Measurements from ENCODE around the gene NBAS.

NBAS gene

GRCh38 chr2:15201009-15201408 is 360.1 kb downstream of the NBAS start:
- no peak for DNase-seq
- no peaks in the 10 kb centered on the region for H3K36me3 ChIP-seq (ENCODE audit: control insufficient read depth, insufficient read depth, low read length)
- no peaks in the 10 kb centered on the region for H3K27me3 ChIP-seq (replicated peaks; ENCODE audit: control insufficient read depth, insufficient read depth, low read length, poor library complexity, severe bottlenecking)
- no peaks in the 10 kb centered on the region for H3K9me3 ChIP-seq (ENCODE audit: control insufficient read depth, low read length)
- no peak overlapping the region for H3K4me3 ChIP-seq (ENCODE audit: insufficient read depth, low read depth, low read length, poor library complexity, severe bottlenecking)
- H3K27ac ChIP-seq (ENCODE audit: insufficient read depth, low read length, poor library complexity, severe bottlenecking), result no peak overlapping the region
- no peaks in the 10 kb centered on the region for H3K4me1 ChIP-seq (ENCODE audit: control insufficient read depth, insufficient read depth, low read length, poor library complexity, severe bottlenecking)

DNA sequence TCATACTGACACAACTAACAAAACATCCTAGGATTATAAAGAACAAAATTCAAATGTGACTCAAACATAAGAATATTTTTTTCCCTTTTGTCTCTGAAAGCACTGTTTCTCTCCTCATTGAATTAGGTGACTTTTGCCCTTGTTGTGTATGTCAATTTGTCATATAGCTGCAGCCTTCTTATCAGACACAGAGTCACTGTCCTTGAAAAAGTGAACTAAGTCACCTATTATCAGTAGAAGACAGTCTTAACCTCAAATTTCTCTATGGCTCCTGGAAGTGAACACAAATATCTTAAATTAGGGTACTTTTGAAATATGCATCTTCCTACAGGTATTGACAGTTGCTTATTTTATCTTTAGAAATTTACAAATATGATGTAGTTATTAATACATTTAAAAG is 360.6 kb downstream of the NBAS start:
- DNase-seq, result no peak
- Histone ChIP-seq H3K4me1 (ENCODE audit: control insufficient read depth, insufficient read depth, low read length, poor library complexity, severe bottlenecking) (no peaks in the 10 kb centered on the region), H3K36me3 (ENCODE audit: control insufficient read depth, insufficient read depth, low read length) (no peaks in the 10 kb centered on the region), H3K9me3 (ENCODE audit: control insufficient read depth, low read length) (no peaks in the 10 kb centered on the region), H3K27me3 (replicated peaks; ENCODE audit: control insufficient read depth, insufficient read depth, low read length, poor library complexity, severe bottlenecking) (no peaks in the 10 kb centered on the region), H3K4me3 (ENCODE audit: insufficient read depth, low read depth, low read length, poor library complexity, severe bottlenecking) (no peak overlapping the region), H3K27ac (ENCODE audit: insufficient read depth, low read length, poor library complexity, severe bottlenecking) (no peak overlapping the region)

DNA sequence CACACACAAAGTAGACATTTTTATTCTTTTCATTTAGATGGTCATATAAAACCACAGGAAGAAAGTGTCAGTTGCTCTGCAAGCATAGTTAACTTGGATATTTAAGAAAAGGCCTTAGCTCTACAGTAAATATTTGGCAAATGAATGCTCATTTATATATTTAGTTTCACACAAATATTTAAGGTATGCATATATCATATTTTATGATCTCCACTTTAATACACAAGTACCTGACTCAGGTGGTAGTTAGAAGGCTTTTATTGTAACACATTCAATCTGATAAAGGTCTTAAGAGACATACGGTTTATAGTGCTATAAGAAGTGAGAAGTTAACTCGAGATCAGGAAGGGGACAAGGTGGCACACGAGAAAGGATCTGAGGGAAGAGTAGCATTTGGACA is 363.1 kb downstream of the NBAS start:
- Histone ChIP-seq H3K4me3 (ENCODE audit: insufficient read depth, low read depth, low read length, poor library complexity, severe bottlenecking) (no peak overlapping the region), H3K9me3 (ENCODE audit: control insufficient read depth, low read length) (no peaks in the 10 kb centered on the region), H3K27me3 (replicated peaks; ENCODE audit: control insufficient read depth, insufficient read depth, low read length, poor library complexity, severe bottlenecking) (no peaks in the 10 kb centered on the region), H3K36me3 (ENCODE audit: control insufficient read depth, insufficient read depth, low read length) (no peaks in the 10 kb centered on the region), H3K4me1 (ENCODE audit: control insufficient read depth, insufficient read depth, low read length, poor library complexity, severe bottlenecking) (no peaks in the 10 kb centered on the region), H3K27ac (ENCODE audit: insufficient read depth, low read length, poor library complexity, severe bottlenecking) (no peak overlapping the region)
- DNase-seq, result no peak

- Histone ChIP-seq H3K4me3 (ENCODE audit: insufficient read depth, low read depth, low read length, poor library complexity, severe bottlenecking) (no peak overlapping the region), H3K4me1 (ENCODE audit: control insufficient read depth, insufficient read depth, low read length, poor library complexity, severe bottlenecking) (no peaks in the 10 kb centered on the region), H3K9me3 (ENCODE audit: control insufficient read depth, low read length) (no peaks in the 10 kb centered on the region), H3K27ac (ENCODE audit: insufficient read depth, low read length, poor library complexity, severe bottlenecking) (no peak overlapping the region), H3K36me3 (ENCODE audit: control insufficient read depth, insufficient read depth, low read length) (no peaks in the 10 kb centered on the region), H3K27me3 (replicated peaks; ENCODE audit: control insufficient read depth, insufficient read depth, low read length, poor library complexity, severe bottlenecking) (no peaks in the 10 kb centered on the region)
- no peak for DNase-seq
Measured at GRCh38 chr2:15195813-15196212, 365.3 kb downstream of the NBAS start.

GRCh38 chr2:15191789-15192188 is 369.3 kb downstream of the NBAS start:
- no peak for DNase-seq
- no peak overlapping the region for H3K27ac ChIP-seq (ENCODE audit: insufficient read depth, low read length, poor library complexity, severe bottlenecking)
- H3K4me3 ChIP-seq (ENCODE audit: insufficient read depth, low read depth, low read length, poor library complexity, severe bottlenecking), result no peak overlapping the region
- no peaks in the 10 kb centered on the region for H3K9me3 ChIP-seq (ENCODE audit: control insufficient read depth, low read length)
- no peaks in the 10 kb centered on the region for H3K4me1 ChIP-seq (ENCODE audit: control insufficient read depth, insufficient read depth, low read length, poor library complexity, severe bottlenecking)
- peaks cover 13% of the 10 kb centered on the region for H3K36me3 ChIP-seq (ENCODE audit: control insufficient read depth, insufficient read depth, low read length)
- H3K27me3 ChIP-seq (replicated peaks; ENCODE audit: control insufficient read depth, insufficient read depth, low read length, poor library complexity, severe bottlenecking), result no peaks in the 10 kb centered on the region

DNA sequence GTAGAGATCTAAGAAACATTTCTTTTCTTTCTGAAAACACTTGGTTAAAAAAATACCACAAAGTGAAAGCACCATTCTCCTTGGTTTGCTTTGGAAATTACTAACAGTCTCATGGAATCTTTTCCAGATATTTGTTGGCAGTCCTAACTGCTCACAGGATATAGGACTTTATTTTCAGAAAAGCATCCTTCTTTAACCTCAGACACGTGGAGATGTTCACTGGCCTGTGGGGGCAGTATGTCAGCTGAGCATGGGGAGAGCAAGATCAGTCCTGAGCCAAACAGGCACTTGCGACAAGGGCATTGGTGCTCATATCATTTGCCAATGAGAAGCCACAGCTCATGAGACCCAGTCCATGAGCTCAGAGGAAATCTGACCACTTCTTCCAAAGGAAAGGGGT is 371.9 kb downstream of the NBAS start:
- no peaks in the 10 kb centered on the region for H3K9me3 ChIP-seq (ENCODE audit: control insufficient read depth, low read length)
- DNase-seq, result no peak

GRCh38 chr2:15187702-15188101 is 373.4 kb downstream of the NBAS start:
- H3K36me3 ChIP-seq (ENCODE audit: control insufficient read depth, insufficient read depth, low read length), result peaks cover 23% of the 10 kb centered on the region
- H3K27ac ChIP-seq (ENCODE audit: insufficient read depth, low read length, poor library complexity, severe bottlenecking), result no peak overlapping the region
- H3K4me3 ChIP-seq (ENCODE audit: insufficient read depth, low read depth, low read length, poor library complexity, severe bottlenecking), result no peak overlapping the region
- DNase-seq, result no peak
- no peaks in the 10 kb centered on the region for H3K27me3 ChIP-seq (replicated peaks; ENCODE audit: control insufficient read depth, insufficient read depth, low read length, poor library complexity, severe bottlenecking)
- H3K4me1 ChIP-seq (ENCODE audit: control insufficient read depth, insufficient read depth, low read length, poor library complexity, severe bottlenecking), result no peaks in the 10 kb centered on the region
- no peaks in the 10 kb centered on the region for H3K9me3 ChIP-seq (ENCODE audit: control insufficient read depth, low read length)

More for the DNA sequence above, 371.9 kb downstream of the NBAS start:
- H3K36me3 ChIP-seq (ENCODE audit: control insufficient read depth, insufficient read depth, low read length), result peaks cover 22% of the 10 kb centered on the region
- no peak overlapping the region for H3K4me3 ChIP-seq (ENCODE audit: insufficient read depth, low read depth, low read length, poor library complexity, severe bottlenecking)
- H3K27me3 ChIP-seq (replicated peaks; ENCODE audit: control insufficient read depth, insufficient read depth, low read length, poor library complexity, severe bottlenecking), result no peaks in the 10 kb centered on the region
- no peak overlapping the region for H3K27ac ChIP-seq (ENCODE audit: insufficient read depth, low read length, poor library complexity, severe bottlenecking)
- H3K4me1 ChIP-seq (ENCODE audit: control insufficient read depth, insufficient read depth, low read length, poor library complexity, severe bottlenecking), result no peaks in the 10 kb centered on the region

- no peaks in the 10 kb centered on the region for H3K9me3 ChIP-seq (ENCODE audit: control insufficient read depth, low read length)
- peaks cover 23% of the 10 kb centered on the region for H3K36me3 ChIP-seq (ENCODE audit: control insufficient read depth, insufficient read depth, low read length)
- no peaks in the 10 kb centered on the region for H3K27me3 ChIP-seq (replicated peaks; ENCODE audit: control insufficient read depth, insufficient read depth, low read length, poor library complexity, severe bottlenecking)
- no peaks in the 10 kb centered on the region for H3K4me1 ChIP-seq (ENCODE audit: control insufficient read depth, insufficient read depth, low read length, poor library complexity, severe bottlenecking)
- no peak overlapping the region for H3K27ac ChIP-seq (ENCODE audit: insufficient read depth, low read length, poor library complexity, severe bottlenecking)
- no peak for DNase-seq
- H3K4me3 ChIP-seq (ENCODE audit: insufficient read depth, low read depth, low read length, poor library complexity, severe bottlenecking), result no peak overlapping the region
Measured at GRCh38 chr2:15186118-15186517, 375.0 kb downstream of the NBAS start.

DNA sequence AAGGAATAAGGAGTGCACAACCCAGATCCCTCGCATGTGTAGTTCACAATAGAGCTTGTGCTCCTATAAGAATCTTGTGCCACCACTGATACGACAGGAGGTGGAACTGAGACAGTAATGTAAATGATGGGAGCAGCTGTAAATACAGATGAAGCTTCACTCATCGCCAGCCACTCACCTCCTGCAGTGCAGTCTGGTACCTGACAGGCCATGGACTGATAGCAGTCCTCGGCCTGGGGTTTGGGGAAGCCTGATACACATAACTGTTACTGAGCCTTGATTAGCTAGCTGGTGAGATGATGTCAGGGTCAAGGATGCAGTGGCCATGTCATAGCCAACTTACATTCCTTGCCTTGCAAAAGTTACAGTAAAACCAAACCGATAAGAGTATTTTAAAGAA is 376.6 kb downstream of the NBAS start:
- peaks cover 17% of the 10 kb centered on the region for H3K36me3 ChIP-seq (ENCODE audit: control insufficient read depth, insufficient read depth, low read length)
- DNase-seq, result no peak

GRCh38 chr2:15182275-15182674 is 378.9 kb downstream of the NBAS start:
- Histone ChIP-seq H3K9me3 (ENCODE audit: control insufficient read depth, low read length) (no peaks in the 10 kb centered on the region), H3K4me3 (ENCODE audit: insufficient read depth, low read depth, low read length, poor library complexity, severe bottlenecking) (no peak overlapping the region), H3K27me3 (replicated peaks; ENCODE audit: control insufficient read depth, insufficient read depth, low read length, poor library complexity, severe bottlenecking) (no peaks in the 10 kb centered on the region), H3K36me3 (ENCODE audit: control insufficient read depth, insufficient read depth, low read length) (peaks cover 13% of the 10 kb centered on the region), H3K27ac (ENCODE audit: insufficient read depth, low read length, poor library complexity, severe bottlenecking) (no peak overlapping the region), H3K4me1 (ENCODE audit: control insufficient read depth, insufficient read depth, low read length, poor library complexity, severe bottlenecking) (peaks cover 9% of the 10 kb centered on the region)
- no peak for DNase-seq

More for the DNA sequence above, 376.6 kb downstream of the NBAS start:
- no peaks in the 10 kb centered on the region for H3K27me3 ChIP-seq (replicated peaks; ENCODE audit: control insufficient read depth, insufficient read depth, low read length, poor library complexity, severe bottlenecking)
- H3K4me3 ChIP-seq (ENCODE audit: insufficient read depth, low read depth, low read length, poor library complexity, severe bottlenecking), result no peak overlapping the region
- H3K9me3 ChIP-seq (ENCODE audit: control insufficient read depth, low read length), result no peaks in the 10 kb centered on the region
- no peaks in the 10 kb centered on the region for H3K4me1 ChIP-seq (ENCODE audit: control insufficient read depth, insufficient read depth, low read length, poor library complexity, severe bottlenecking)
- H3K27ac ChIP-seq (ENCODE audit: insufficient read depth, low read length, poor library complexity, severe bottlenecking), result no peak overlapping the region
